Activated CD4-positive, alpha-beta T cell treated with anti-CD3 and anti-CD28 coated beads, Interleukin-2, amount 50 U/mL, for 24 hours (primary cell): ENCODE measurements around the gene ORAI2.
A peak's percentile ranks its signal among the peaks of the same experiment; 100 is the strongest.
"Not testable (repeated sequence)": the region's sequence is repeated elsewhere in the genome, so short reads cannot be mapped to it uniquely, and the experiment has no call there.

Source experiments
- DNase-seq, 2 donors: peaks; one replicate each; pipeline ENCODE4 v3.0.0-alpha.2; 2020; ENCODE audit warnings: low read depth in 1 of 2, low spot score in 1 of 2

ORAI2 gene

GRCh38 chr7:102468478-102469350 lies 35.3 kb downstream of the ORAI2 start:
- no peak for DNase-seq

DNA sequence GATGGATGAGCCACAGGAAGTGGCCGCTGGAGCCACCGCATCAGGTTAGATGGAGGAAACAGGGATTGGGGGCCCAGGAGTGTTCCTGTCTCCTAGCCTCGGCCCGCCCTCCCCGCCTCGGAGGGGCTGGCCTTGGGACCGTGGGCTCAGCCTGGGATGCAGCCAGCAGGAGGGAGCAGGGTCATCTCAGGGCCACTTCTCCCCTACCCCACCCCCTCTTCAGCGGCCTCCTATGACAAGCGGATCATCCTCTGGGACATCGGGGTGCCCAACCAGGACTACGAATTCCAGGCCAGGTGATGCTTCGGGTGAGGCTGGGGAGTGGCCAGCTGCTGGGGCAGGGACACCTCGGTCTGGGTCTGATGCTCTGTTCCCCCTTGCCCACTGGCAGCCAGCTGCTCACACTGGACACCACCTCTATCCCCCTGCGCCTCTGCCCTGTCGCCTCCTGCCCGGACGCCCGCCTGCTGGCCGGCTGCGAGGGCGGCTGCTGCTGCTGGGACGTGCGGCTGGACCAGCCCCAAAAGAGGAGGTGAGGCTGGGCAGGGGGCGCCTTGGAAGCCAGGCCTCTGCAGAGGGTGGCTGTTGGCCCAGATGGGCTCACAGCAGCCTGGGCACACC lies 36.1 kb downstream of the ORAI2 start:
- DNase-seq, result no peak

DNA sequence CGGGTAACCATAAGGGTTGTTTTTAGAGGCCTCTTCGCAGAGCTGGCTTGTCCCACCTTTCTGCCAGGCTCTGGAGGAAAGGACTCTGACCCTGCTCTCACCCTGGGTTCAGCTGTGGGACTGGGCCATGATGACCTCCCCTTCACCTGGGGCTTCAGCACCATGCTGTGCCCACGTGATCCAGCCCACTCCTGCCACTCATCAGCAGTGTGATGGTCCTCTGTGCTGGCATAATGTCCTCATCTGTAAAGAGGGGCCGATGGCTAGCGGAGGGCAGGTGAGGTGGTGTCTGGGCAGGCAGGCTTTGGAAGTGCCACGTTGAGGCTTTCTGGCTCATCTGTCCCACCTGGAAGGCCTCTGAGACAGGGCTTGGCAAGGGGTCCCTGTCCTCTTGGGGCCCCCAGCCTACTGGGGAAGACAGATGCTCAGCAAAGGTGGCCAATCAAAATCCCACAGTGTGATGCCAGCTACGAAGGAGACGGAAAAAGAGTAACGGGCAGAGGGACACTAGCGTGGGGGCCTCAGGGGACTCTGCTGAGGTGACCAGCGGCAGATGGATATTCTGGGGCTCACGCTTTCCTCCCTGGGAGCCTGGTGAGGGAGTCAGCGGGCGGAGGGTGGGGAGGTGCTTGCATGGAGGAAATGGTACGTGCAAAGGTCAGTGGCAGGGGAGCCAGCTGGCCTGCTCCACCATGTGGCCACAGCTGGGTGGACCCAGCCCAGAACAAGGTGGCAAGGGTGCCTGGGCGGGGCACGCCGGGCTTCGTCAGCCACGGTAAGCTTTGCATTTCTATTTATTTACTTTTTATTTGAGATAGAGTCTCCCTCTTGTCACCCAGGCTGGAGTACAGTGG lies 36.8 kb downstream of the ORAI2 start:
- no peak for DNase-seq

GRCh38 chr7:102471791-102472125 lies 38.4 kb downstream of the ORAI2 start:
- DNase-seq, result no peak

DNA sequence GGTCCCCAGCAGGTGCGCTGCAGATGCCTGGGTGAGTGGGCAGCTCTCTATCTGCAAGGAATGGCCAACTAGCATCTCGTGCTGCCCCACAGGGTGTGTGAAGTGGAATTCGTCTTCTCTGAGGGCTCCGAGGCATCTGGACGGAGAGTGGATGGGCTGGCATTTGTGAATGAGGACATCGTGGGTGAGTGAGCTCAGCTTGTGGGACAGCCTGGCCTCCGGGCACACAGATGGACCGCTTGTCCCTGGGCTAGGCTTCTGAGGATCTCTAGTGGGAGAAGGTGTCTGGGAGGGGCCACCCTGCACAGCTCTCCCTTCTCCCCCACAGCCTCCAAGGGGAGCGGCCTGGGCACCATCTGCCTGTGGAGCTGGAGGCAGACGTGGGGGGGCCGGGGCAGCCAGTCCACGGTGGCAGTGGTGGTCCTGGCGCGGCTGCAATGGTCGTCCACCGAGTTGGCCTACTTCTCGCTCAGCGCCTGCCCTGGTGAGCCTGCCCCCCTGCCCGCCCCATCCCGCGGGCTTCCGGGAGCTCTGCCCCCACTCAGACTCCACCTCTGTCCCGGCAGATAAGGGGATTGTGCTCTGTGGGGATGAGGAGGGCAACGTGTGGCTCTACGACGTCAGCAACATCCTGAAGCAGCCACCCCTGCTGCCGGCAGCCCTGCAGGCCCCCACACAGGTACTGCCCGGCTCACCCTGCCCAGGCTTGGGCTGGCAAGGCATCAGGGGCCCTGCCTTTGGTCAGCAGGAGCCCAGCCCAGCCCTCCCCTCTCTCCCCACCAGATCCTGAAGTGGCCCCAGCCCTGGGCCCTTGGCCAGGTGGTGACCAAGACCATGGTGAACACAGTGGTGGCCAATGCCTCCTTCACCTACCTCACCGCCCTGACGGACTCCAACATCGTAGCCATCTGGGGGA lies 39.0 kb downstream of the ORAI2 start:
- DNase-seq, result no peak

DNA sequence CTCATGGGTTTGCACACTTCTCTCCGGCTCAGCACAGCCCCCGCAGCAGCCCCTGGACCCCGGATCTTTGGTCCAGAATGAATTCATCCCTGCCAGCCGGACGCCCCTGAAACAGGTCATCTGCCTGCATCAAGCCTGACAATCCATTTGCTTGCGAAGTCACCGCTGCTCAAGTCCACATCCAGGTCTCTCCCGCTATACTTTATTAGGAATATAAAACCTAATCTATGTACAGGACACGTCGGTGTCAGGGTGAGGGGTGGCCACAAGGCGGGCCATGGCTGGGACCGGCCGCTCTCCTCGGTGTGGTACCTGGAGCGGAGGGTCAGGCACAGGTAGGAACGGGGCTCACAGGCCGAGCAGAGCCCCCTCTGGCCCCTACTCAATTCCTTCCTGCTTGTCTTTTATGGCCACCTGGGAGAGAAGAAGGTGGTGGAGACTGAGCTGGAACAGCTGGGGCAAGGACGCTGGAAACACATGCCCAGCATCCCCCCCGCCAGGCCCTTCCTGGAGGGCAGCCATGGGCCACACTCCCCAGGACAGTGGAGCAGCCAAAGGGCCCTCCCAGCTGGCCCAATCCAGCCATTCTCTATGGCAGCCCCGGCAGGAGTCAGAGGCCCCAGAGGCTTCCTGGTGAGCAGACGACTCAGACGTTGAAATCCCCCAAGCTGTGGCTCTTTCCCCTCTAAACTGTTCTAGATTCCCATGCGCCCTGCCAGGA lies 40.1 kb downstream of the ORAI2 start:
- DNase-seq, result no peak

GRCh38 chr7:102474116-102474515 lies 40.7 kb downstream of the ORAI2 start:
- DNase-seq, result not testable (repeated sequence)

DNA sequence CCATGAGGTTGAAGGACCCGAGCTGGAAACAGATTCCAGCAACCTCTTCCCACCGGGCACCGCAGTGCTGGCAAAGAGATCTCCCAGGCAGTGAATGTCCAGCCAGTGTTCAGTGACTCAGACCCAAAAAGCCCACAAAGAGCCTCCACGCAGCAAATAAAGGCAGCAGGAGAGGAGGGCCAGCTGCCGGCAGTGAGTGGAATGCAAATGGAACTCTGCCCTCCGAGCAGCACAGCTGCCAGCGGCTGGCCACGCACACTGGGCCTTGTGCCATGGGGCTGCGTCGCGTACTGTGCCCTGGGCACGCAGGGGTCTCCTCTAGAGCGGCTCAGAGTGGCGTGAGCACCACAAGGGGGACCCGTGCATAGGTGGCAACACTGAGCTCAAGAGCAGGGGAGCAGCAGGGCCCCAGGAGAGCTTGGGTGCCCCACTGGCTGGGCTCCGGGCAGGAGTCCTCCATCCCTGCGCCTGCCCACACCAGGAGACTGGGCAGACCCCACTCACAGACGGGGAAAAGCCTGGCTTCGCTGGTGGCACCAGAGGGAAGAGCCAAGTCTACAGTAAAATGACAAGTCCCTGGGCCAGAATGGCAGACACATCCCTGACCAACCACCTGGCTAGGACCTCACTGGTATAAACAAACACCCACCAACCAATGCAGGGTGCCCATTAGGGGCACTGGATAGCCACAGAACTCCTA lies 41.5 kb downstream of the ORAI2 start:
- DNase-seq, result not testable (repeated sequence)

- peak; percentile 82 to 86 for DNase-seq
These were observed 45.2 kb downstream of the ORAI2 start, which contains the start of gene POLR2J for GRCh38 chr7:102478314-102479208. TSS of gene POLR2J (minus strand) at chr7:102478922. CDS start at chr7:102478860, 62 bp downstream.

DNA sequence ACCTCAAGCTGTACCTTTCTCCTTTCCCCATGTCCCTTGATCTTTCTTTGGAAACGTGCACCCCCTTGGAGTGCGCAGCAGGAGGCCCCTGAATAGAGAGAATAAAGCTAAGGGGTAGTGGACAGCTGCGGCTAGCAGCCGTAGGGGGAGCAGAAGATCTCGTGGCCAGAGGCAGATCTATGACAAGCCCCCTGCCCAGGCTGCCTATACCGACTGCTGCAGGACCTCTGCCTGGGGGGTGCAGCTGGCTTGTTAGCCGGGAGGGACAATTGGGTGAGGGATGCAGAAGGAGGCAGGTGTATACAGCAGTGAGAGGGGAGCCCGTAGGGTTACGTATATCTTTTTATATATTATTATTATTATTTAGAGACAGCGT lies 45.8 kb downstream of the ORAI2 start:
- not testable (repeated sequence) for DNase-seq

DNA sequence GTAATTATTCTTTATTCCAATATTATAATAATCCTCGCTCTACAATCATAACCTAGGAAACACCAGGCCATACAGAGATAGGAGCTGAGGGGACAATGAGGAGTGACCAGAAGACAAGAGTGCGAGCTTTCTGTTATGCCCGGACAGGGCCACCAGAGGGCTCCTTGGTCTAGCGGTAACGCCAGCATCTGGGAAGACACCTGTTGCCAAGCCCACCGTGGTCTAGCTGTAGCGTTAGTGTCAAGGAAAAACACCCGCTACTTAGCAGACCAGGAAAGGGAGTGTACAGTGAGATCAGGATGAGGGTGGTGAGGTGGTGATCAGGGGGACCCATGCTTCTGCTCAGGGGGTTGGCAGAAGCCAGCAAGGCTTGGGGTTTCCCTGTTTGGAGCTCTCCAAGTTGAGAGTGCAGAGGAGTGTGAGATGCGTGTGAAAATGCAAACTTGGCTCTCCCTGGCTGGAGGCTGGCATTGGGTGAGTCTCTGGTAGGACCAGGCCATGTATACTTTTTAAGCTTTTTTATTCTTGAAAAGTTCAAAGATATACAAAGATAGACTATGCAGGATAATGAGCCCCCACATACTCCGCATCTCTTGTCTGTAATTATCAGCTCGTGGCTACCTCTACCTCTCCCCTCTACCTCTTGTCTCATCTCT lies 46.7 kb downstream of the ORAI2 start:
- DNase-seq, result not testable (repeated sequence)

DNA sequence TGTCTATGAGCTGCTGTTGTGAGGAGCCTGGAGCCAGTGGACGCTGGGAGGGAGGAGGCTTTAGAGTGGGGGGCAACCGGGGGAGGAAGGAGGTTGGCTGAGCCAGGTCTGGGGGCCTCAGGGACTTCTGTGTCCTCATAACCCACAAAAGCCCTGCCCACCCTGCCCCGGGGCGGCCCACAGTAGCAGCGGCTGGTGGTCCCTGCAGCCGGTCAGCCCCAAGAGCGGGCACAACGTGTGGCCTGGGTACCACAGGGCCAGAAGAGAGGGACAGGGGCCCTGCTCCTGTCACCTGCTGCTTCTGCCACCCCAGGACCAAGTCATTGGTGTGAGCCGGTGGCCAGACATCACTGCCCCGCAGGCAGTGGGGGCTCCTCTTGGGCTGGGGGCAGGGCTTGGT lies 48.6 kb downstream of the ORAI2 start:
- DNase-seq, result not testable (repeated sequence)

- not testable (repeated sequence) for DNase-seq
These were observed 50.9 kb downstream of the ORAI2 start for GRCh38 chr7:102484317-102484716.

- peak in 1 of 2 donors; percentile 38 for DNase-seq
These were observed 57.2 kb downstream of the ORAI2 start for GRCh38 chr7:102490529-102491075.

GRCh38 chr7:102493220-102493935 lies 60.0 kb downstream of the ORAI2 start:
- not testable (repeated sequence) for DNase-seq

DNA sequence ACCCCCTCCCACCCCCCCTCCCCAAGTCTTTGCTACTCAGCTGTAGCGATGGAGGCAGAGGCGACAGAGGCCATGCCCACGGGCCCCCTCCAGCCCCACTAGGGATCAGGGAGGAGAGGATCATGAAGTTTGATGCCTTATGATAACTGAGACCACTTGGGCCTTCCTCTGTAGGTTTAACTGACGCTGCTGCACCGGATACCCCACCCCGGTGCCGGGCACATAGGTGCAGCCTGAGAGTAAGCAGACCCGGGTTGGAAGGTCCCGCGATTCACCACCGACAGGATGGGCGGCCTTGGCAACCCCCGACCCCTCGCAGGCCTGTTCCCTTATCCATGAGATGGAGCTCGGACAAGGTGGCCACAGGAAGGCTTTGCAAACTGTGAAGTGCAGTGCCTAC lies 60.7 kb downstream of the ORAI2 start:
- not testable (repeated sequence) for DNase-seq
